ENCODE results near the gene MFAP3. TPM values are rescaled to one million over a fixed set of nuclear protein-coding genes. Genes with fewer than 3 reads are reported as not detected.
"Not testable (repeated sequence)": the region's sequence is repeated elsewhere in the genome, so short reads cannot be mapped to it uniquely, and the experiment has no call there.

The MFAP3 gene
- total and polyA plus RNA-seq, 5 donors from 2014 or later = 3.4 to 15.2 (median 6.4) TPM

- Histone ChIP-seq H3K9me3 (ENCODE audit: control insufficient read depth in 2 of 2, low read length in 2 of 2) (no peaks in the 10 kb centered on the region), H3K27ac (ENCODE audit: insufficient read depth, low read length, poor library complexity, severe bottlenecking) (no peak overlapping the region), H3K4me3 (ENCODE audit: low read depth, low read length) (no peak overlapping the region), H3K4me1 (ENCODE audit: control insufficient read depth, insufficient read depth, low read length, poor library complexity, severe bottlenecking) (no peaks in the 10 kb centered on the region), H3K27me3 (ENCODE audit: control insufficient read depth, insufficient read depth, low read length) (no peaks in the 10 kb centered on the region), H3K36me3 (ENCODE audit: control insufficient read depth, insufficient read depth, low read length) (no peaks in the 10 kb centered on the region)
- Mint-ChIP-seq H3K4me1 (peaks cover 0 to 17% (median 9%) of the 10 kb centered on the region in 4 donors), H3K27me3 (peaks cover 5% of the 10 kb centered on the region), H3K4me3 (no peak overlapping the region), H3K36me3 (no peaks in the 10 kb centered on the region), H3K9me3 (no peaks in the 10 kb centered on the region), H3K27ac (no peak overlapping the region)
- no peak for ATAC-seq (ENCODE audit: low read depth in 2 of 2)
- no peak for DNase-seq
Measured at GRCh38 chr5:154063372-154063771, 24.6 kb downstream of the MFAP3 start.

- Histone ChIP-seq H3K4me3 (ENCODE audit: low read depth, low read length) (no peak overlapping the region), H3K27me3 (ENCODE audit: control insufficient read depth, insufficient read depth, low read length) (no peaks in the 10 kb centered on the region), H3K4me1 (ENCODE audit: control insufficient read depth, insufficient read depth, low read length, poor library complexity, severe bottlenecking) (no peaks in the 10 kb centered on the region), H3K36me3 (ENCODE audit: control insufficient read depth, insufficient read depth, low read length) (no peaks in the 10 kb centered on the region), H3K9me3 (ENCODE audit: control insufficient read depth in 2 of 2, low read length in 2 of 2) (no peaks in the 10 kb centered on the region), H3K27ac (ENCODE audit: insufficient read depth, low read length, poor library complexity, severe bottlenecking) (no peak overlapping the region)
- Mint-ChIP-seq H3K4me3 (no peak overlapping the region), H3K27ac (no peak overlapping the region), H3K4me1 (no peaks in the 10 kb centered on the region), H3K9me3 (no peaks in the 10 kb centered on the region), H3K36me3 (no peaks in the 10 kb centered on the region), H3K27me3 (peaks cover 5% of the 10 kb centered on the region)
- DNase-seq = no peak
- no peak for ATAC-seq (ENCODE audit: low read depth in 2 of 2)
Measured at GRCh38 chr5:154065971-154066370, 27.2 kb downstream of the MFAP3 start.

GRCh38 chr5:154069854-154070253, 31.1 kb downstream of the MFAP3 start:
- not testable (repeated sequence) for H3K27me3 Mint-ChIP-seq; H3K4me3 Mint-ChIP-seq; DNase-seq; H3K9me3 ChIP-seq (ENCODE audit: control insufficient read depth in 2 of 2, low read length in 2 of 2); H3K4me3 ChIP-seq (ENCODE audit: low read depth, low read length); H3K27ac ChIP-seq (ENCODE audit: insufficient read depth, low read length, poor library complexity, severe bottlenecking); H3K36me3 ChIP-seq (ENCODE audit: control insufficient read depth, insufficient read depth, low read length); H3K4me1 ChIP-seq (ENCODE audit: control insufficient read depth, insufficient read depth, low read length, poor library complexity, severe bottlenecking); H3K36me3 Mint-ChIP-seq; H3K27ac Mint-ChIP-seq; ATAC-seq (ENCODE audit: low read depth in 2 of 2); H3K9me3 Mint-ChIP-seq; H3K27me3 ChIP-seq (ENCODE audit: control insufficient read depth, insufficient read depth, low read length)
- H3K4me1 Mint-ChIP-seq = peaks cover 6 to 12% (median 8%) of the 10 kb centered on the region in 4 donors

GRCh38 chr5:154071799-154072413, 33.1 kb downstream of the MFAP3 start:
- peaks cover 12 to 25% (median 21%) of the 10 kb centered on the region in 4 donors for H3K4me1 Mint-ChIP-seq
- ATAC-seq (ENCODE audit: low read depth in 2 of 2) = no peak

GRCh38 chr5:154072414-154073171, 33.8 kb downstream of the MFAP3 start:
- Mint-ChIP-seq H3K27me3 (peaks cover 5% of the 10 kb centered on the region), H3K4me3 (peak overlapping the region in 3 of 4 donors; percentile 15 to 32 (median 31)), H3K36me3 (no peaks in the 10 kb centered on the region), H3K4me1 (peaks cover 12 to 31% (median 24%) of the 10 kb centered on the region in 4 donors), H3K9me3 (no peaks in the 10 kb centered on the region), H3K27ac (peak overlapping the region; percentile 30 to 90 (median 47))
- H3K27ac ChIP-seq (ENCODE audit: insufficient read depth, low read length, poor library complexity, severe bottlenecking) = no peak overlapping the region
- H3K36me3 ChIP-seq (ENCODE audit: control insufficient read depth, insufficient read depth, low read length) = no peaks in the 10 kb centered on the region
- DNase-seq (peak; percentile 71 to 84 (median 80)), ATAC-seq (ENCODE audit: low read depth in 2 of 2) (peak; percentile 76 to 84)
- no peak overlapping the region for H3K4me3 ChIP-seq (ENCODE audit: low read depth, low read length)
- no peaks in the 10 kb centered on the region for H3K9me3 ChIP-seq (ENCODE audit: control insufficient read depth in 2 of 2, low read length in 2 of 2)
- no peaks in the 10 kb centered on the region for H3K27me3 ChIP-seq (ENCODE audit: control insufficient read depth, insufficient read depth, low read length)
- peaks cover 16% of the 10 kb centered on the region for H3K4me1 ChIP-seq (ENCODE audit: control insufficient read depth, insufficient read depth, low read length, poor library complexity, severe bottlenecking)

More at GRCh38 chr5:154071799-154072413, 33.1 kb downstream of the MFAP3 start:
- Histone ChIP-seq H3K4me1 (ENCODE audit: control insufficient read depth, insufficient read depth, low read length, poor library complexity, severe bottlenecking) (peaks cover 16% of the 10 kb centered on the region), H3K27me3 (ENCODE audit: control insufficient read depth, insufficient read depth, low read length) (no peaks in the 10 kb centered on the region), H3K27ac (ENCODE audit: insufficient read depth, low read length, poor library complexity, severe bottlenecking) (no peak overlapping the region), H3K4me3 (ENCODE audit: low read depth, low read length) (no peak overlapping the region), H3K9me3 (ENCODE audit: control insufficient read depth in 2 of 2, low read length in 2 of 2) (no peaks in the 10 kb centered on the region), H3K36me3 (ENCODE audit: control insufficient read depth, insufficient read depth, low read length) (no peaks in the 10 kb centered on the region)
- Mint-ChIP-seq H3K27ac (peak overlapping the region; percentile 30 to 70 (median 47)), H3K36me3 (no peaks in the 10 kb centered on the region), H3K9me3 (no peaks in the 10 kb centered on the region), H3K27me3 (peaks cover 9% of the 10 kb centered on the region), H3K4me3 (peak overlapping the region in 2 of 4 donors; percentile 15 to 32)
- no peak for DNase-seq

GRCh38 chr5:154076240-154076922, 37.6 kb downstream of the MFAP3 start:
- Mint-ChIP-seq H3K9me3 (no peaks in the 10 kb centered on the region), H3K36me3 (no peaks in the 10 kb centered on the region), H3K4me3 (peak overlapping the region in 2 of 4 donors; percentile 19 to 34), H3K4me1 (peaks cover 12 to 32% (median 24%) of the 10 kb centered on the region in 4 donors), H3K27me3 (peaks cover 5% of the 10 kb centered on the region), H3K27ac (peak overlapping the region; percentile 64 to 92 (median 65))
- Histone ChIP-seq H3K27me3 (ENCODE audit: control insufficient read depth, insufficient read depth, low read length) (no peaks in the 10 kb centered on the region), H3K4me1 (ENCODE audit: control insufficient read depth, insufficient read depth, low read length, poor library complexity, severe bottlenecking) (peaks cover 16% of the 10 kb centered on the region), H3K27ac (ENCODE audit: insufficient read depth, low read length, poor library complexity, severe bottlenecking) (no peak overlapping the region), H3K4me3 (ENCODE audit: low read depth, low read length) (no peak overlapping the region), H3K9me3 (ENCODE audit: control insufficient read depth in 2 of 2, low read length in 2 of 2) (no peaks in the 10 kb centered on the region), H3K36me3 (ENCODE audit: control insufficient read depth, insufficient read depth, low read length) (no peaks in the 10 kb centered on the region)
- ATAC-seq (ENCODE audit: low read depth in 2 of 2) = no peak
- DNase-seq = no peak

- Histone ChIP-seq H3K36me3 (ENCODE audit: control insufficient read depth, insufficient read depth, low read length) (no peaks in the 10 kb centered on the region), H3K4me1 (ENCODE audit: control insufficient read depth, insufficient read depth, low read length, poor library complexity, severe bottlenecking) (peaks cover 16% of the 10 kb centered on the region), H3K9me3 (ENCODE audit: control insufficient read depth in 2 of 2, low read length in 2 of 2) (no peaks in the 10 kb centered on the region), H3K27ac (ENCODE audit: insufficient read depth, low read length, poor library complexity, severe bottlenecking) (no peak overlapping the region), H3K27me3 (ENCODE audit: control insufficient read depth, insufficient read depth, low read length) (no peaks in the 10 kb centered on the region), H3K4me3 (ENCODE audit: low read depth, low read length) (no peak overlapping the region)
- DNase-seq (no peak), ATAC-seq (ENCODE audit: low read depth in 2 of 2) (no peak)
- H3K9me3 Mint-ChIP-seq = no peaks in the 10 kb centered on the region
- H3K27me3 Mint-ChIP-seq = peaks cover 5% of the 10 kb centered on the region
- H3K4me1 Mint-ChIP-seq = peaks cover 5 to 24% (median 18%) of the 10 kb centered on the region in 4 donors
- no peaks in the 10 kb centered on the region for H3K36me3 Mint-ChIP-seq
- peak overlapping the region in 1 of 3 donors; percentile 71 for H3K27ac Mint-ChIP-seq
- H3K4me3 Mint-ChIP-seq = no peak overlapping the region
Measured at GRCh38 chr5:154077696-154078095, 38.9 kb downstream of the MFAP3 start.

All from CD4-positive, CD25-positive, alpha-beta regulatory T cell (primary cell).